ENCODE data around the gene AFF1. TPM values are rescaled to one million over a fixed set of nuclear protein-coding genes. Genes with fewer than 3 reads are reported as not detected.

The AFF1 gene
- total and polyA plus RNA-seq, 2 donors (not counting 1 experiment from before 2014, with no cell fraction given), result 15.5 to 21.1 TPM

DNA sequence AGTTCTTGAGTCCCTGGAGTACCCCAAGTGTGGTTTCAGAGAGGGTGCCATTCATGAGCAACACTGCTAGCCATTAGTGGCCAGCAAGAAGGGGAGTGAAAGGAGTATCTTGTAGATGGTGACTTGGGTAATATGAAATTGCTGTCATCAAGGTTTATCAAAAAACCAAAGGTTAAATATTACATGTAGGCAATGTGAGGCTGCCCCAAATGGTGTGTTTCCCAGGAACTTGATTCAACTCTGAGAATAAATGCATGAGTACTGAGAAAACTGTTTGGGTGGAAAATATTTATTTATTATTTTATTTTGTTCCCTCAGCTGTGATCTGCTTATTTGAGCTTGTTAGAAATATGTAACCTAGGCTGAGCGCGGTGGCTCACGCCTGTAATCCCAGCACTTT is 55.7 kb downstream of the AFF1 start:
- no peak overlapping the region for H2AFZ ChIP-seq (ENCODE audit: low read length)
- no peak for DNase-seq (ENCODE audit: low read depth in 2 of 2)
- TF ChIP-seq EZH2 (IDR thresholded peaks at IDR 0.05; ENCODE audit: low read length, missing control alignments) (no peak), CTCF (conservative IDR thresholded peaks at IDR 0.05 in 1 of 2, IDR thresholded peaks at IDR 0.05 in 1 of 2; ENCODE audit: low read depth in 1 of 2, low read length in 2 of 2) (no peak)
- no peak overlapping the region for H3K4me2 ChIP-seq (ENCODE audit: extremely low read depth, insufficient read depth, low read length)
- H3K36me3 ChIP-seq (ENCODE audit: control insufficient read depth, insufficient read depth, low read length), result no peaks in the 10 kb centered on the region
- no peaks in the 10 kb centered on the region for H3K79me2 ChIP-seq (ENCODE audit: control insufficient read depth, insufficient read depth, low read length)
- no peaks in the 10 kb centered on the region for H3K9me3 ChIP-seq (ENCODE audit: control insufficient read depth, insufficient read depth, low read depth, low read length)
- no peak overlapping the region for H3K4me3 ChIP-seq (replicated peaks in 1 of 4; ENCODE audit: control extremely low read depth in 1 of 4, insufficient read depth in 1 of 4, low read depth in 3 of 4, low read length in 4 of 4)
- H4K20me1 ChIP-seq (ENCODE audit: control insufficient read depth, extremely low read depth, insufficient read depth, low read length), result no peaks in the 10 kb centered on the region
- H3K27ac ChIP-seq (ENCODE audit: insufficient read depth, low read length), result no peak overlapping the region
- H3K4me1 ChIP-seq (ENCODE audit: control insufficient read depth, extremely low read depth, insufficient read depth, low read length), result no peaks in the 10 kb centered on the region
- H3K9ac ChIP-seq (ENCODE audit: insufficient read depth, low read length), result no peak overlapping the region
- no peaks in the 10 kb centered on the region for H3K27me3 ChIP-seq (ENCODE audit: control insufficient read depth, insufficient read depth, low read length)

GRCh38 chr4:86991994-86992393 is 57.2 kb downstream of the AFF1 start:
- H3K27me3 ChIP-seq (ENCODE audit: control insufficient read depth, insufficient read depth, low read length), result no peaks in the 10 kb centered on the region
- H3K27ac ChIP-seq (ENCODE audit: insufficient read depth, low read length), result no peak overlapping the region
- H3K9me3 ChIP-seq (ENCODE audit: control insufficient read depth, insufficient read depth, low read depth, low read length), result no peaks in the 10 kb centered on the region
- H3K36me3 ChIP-seq (ENCODE audit: control insufficient read depth, insufficient read depth, low read length), result no peaks in the 10 kb centered on the region
- H2AFZ ChIP-seq (ENCODE audit: low read length), result no peak overlapping the region
- H3K4me3 ChIP-seq (replicated peaks in 1 of 4; ENCODE audit: control extremely low read depth in 1 of 4, insufficient read depth in 1 of 4, low read depth in 3 of 4, low read length in 4 of 4), result no peak overlapping the region
- no peaks in the 10 kb centered on the region for H4K20me1 ChIP-seq (ENCODE audit: control insufficient read depth, extremely low read depth, insufficient read depth, low read length)
- H3K79me2 ChIP-seq (ENCODE audit: control insufficient read depth, insufficient read depth, low read length), result no peaks in the 10 kb centered on the region
- H3K4me2 ChIP-seq (ENCODE audit: extremely low read depth, insufficient read depth, low read length), result no peak overlapping the region
- TF ChIP-seq CTCF (conservative IDR thresholded peaks at IDR 0.05 in 1 of 2, IDR thresholded peaks at IDR 0.05 in 1 of 2; ENCODE audit: low read depth in 1 of 2, low read length in 2 of 2) (no peak), EZH2 (IDR thresholded peaks at IDR 0.05; ENCODE audit: low read length, missing control alignments) (no peak)
- DNase-seq (ENCODE audit: low read depth in 2 of 2), result no peak
- H3K4me1 ChIP-seq (ENCODE audit: control insufficient read depth, extremely low read depth, insufficient read depth, low read length), result no peaks in the 10 kb centered on the region
- no peak overlapping the region for H3K9ac ChIP-seq (ENCODE audit: insufficient read depth, low read length)

- TF ChIP-seq CTCF (conservative IDR thresholded peaks at IDR 0.05 in 1 of 2, IDR thresholded peaks at IDR 0.05 in 1 of 2; ENCODE audit: low read depth in 1 of 2, low read length in 2 of 2) (no peak), EZH2 (IDR thresholded peaks at IDR 0.05; ENCODE audit: low read length, missing control alignments) (no peak)
- Histone ChIP-seq H3K4me3 (replicated peaks in 1 of 4; ENCODE audit: control extremely low read depth in 1 of 4, insufficient read depth in 1 of 4, low read depth in 3 of 4, low read length in 4 of 4) (no peak overlapping the region), H3K4me1 (ENCODE audit: control insufficient read depth, extremely low read depth, insufficient read depth, low read length) (no peaks in the 10 kb centered on the region), H2AFZ (ENCODE audit: low read length) (no peak overlapping the region), H3K9me3 (ENCODE audit: control insufficient read depth, insufficient read depth, low read depth, low read length) (no peaks in the 10 kb centered on the region), H3K9ac (ENCODE audit: insufficient read depth, low read length) (no peak overlapping the region), H3K27me3 (ENCODE audit: control insufficient read depth, insufficient read depth, low read length) (no peaks in the 10 kb centered on the region), H3K4me2 (ENCODE audit: extremely low read depth, insufficient read depth, low read length) (no peak overlapping the region), H3K79me2 (ENCODE audit: control insufficient read depth, insufficient read depth, low read length) (no peaks in the 10 kb centered on the region), H3K27ac (ENCODE audit: insufficient read depth, low read length) (no peak overlapping the region), H4K20me1 (ENCODE audit: control insufficient read depth, extremely low read depth, insufficient read depth, low read length) (no peaks in the 10 kb centered on the region), H3K36me3 (ENCODE audit: control insufficient read depth, insufficient read depth, low read length) (no peaks in the 10 kb centered on the region)
- no peak for DNase-seq (ENCODE audit: low read depth in 2 of 2)
Observed at GRCh38 chr4:86993909-86994681, 59.3 kb downstream of the AFF1 start.
